GM12878 (cell line): Measurements from ENCODE around the gene THSD4.

Experiments
- BHLHE40 ChIP-seq, 2 experiments: fragments of 450-650 bp in 1 of 2; IDR thresholded peaks; 2 replicates each; pipeline ENCODE4 v1.6.1; 2011 to 2017; ENCODE audit warnings: low read depth in 2 of 2, borderline replicate concordance in 1 of 2, improper control_type of control experiment in 1 of 2, low read length in 1 of 2, mild to moderate bottlenecking in 1 of 2
- EP300 ChIP-seq, 2 experiments: fragments of 150-350 bp in 1 of 2; IDR thresholded peaks; 2 replicates each; pipeline ENCODE4 v1.6.1; 2011 to 2012; ENCODE audit warnings: low read depth in 2 of 2, low read length in 2 of 2, borderline replicate concordance in 1 of 2, improper control_type of control experiment in 1 of 2, inconsistent platforms in 1 of 2; ENCODE audit not compliant: control insufficient read depth in 1 of 2
- ESRRA ChIP-seq: IDR thresholded peaks from 2 replicates; pipeline ENCODE4 v1.6.1; 2012; ENCODE audit warnings: mild to moderate bottlenecking, low read length, improper control_type of control experiment
- MYC ChIP-seq: IDR thresholded peaks from 2 replicates; pipeline ENCODE4 v1.6.1; 2011; ENCODE audit warnings: mild to moderate bottlenecking, low read length, moderate library complexity, inconsistent platforms; ENCODE audit not compliant: insufficient read depth, insufficient replicate concordance, insufficient read length, severe bottlenecking
- NFYB ChIP-seq: IDR thresholded peaks from 2 replicates; pipeline ENCODE4 v1.6.1; 2011; ENCODE audit warnings: low read depth, mild to moderate bottlenecking, low read length, improper control_type of control experiment, moderate library complexity; ENCODE audit not compliant: insufficient read depth
- RELA ChIP-seq: fragments of 450-650 bp; IDR thresholded peaks from 2 replicates; pipeline ENCODE4 v1.8.0; 2014; ENCODE audit warnings: borderline replicate concordance; ENCODE audit not compliant: partially characterized antibody
- TCF12 ChIP-seq: IDR thresholded peaks from 2 replicates; pipeline ENCODE4 v1.6.1; 2011; ENCODE audit warnings: low read depth, mild to moderate bottlenecking, low read length
- YY1 ChIP-seq: IDR thresholded peaks from 2 replicates; pipeline ENCODE4 v1.6.1; 2011; ENCODE audit warnings: low read depth, mild to moderate bottlenecking, low read length
- ZBED1 ChIP-seq: IDR thresholded peaks from 2 replicates; pipeline ENCODE4 v1.6.1; 2016; ENCODE audit warnings: borderline replicate concordance
- ZBTB33 ChIP-seq: fragments of 450-650 bp; IDR thresholded peaks from 2 replicates; pipeline ENCODE4 v1.6.1; 2017; ENCODE audit warnings: mild to moderate bottlenecking

- TF ChIP-seq TCF12, result no peak
- TF ChIP-seq EP300 (IDR thresholded peaks at IDR 0.05; ENCODE audit: borderline replicate concordance in 1 of 2, control insufficient read depth in 1 of 2, low read depth in 2 of 2, low read length in 2 of 2), result no peak
- TF ChIP-seq NFYB, result no peak
- TF ChIP-seq ZBED1, result no peak
- no peak for TF ChIP-seq YY1
- TF ChIP-seq RELA, result no peak
- TF ChIP-seq BHLHE40 (IDR thresholded peaks at IDR 0.05; ENCODE audit: borderline replicate concordance in 1 of 2, low read depth in 2 of 2, low read length in 1 of 2), result no peak
- TF ChIP-seq ZBTB33, result no peak
- TF ChIP-seq MYC, result no peak
- no peak for TF ChIP-seq ESRRA
Observed at GRCh38 chr15:71107501-71107815, 7.8 kb upstream of the THSD4 start.
